NCI-H2196 (cell line): ENCODE data around the gene TMEM181.
"Not testable (repeated sequence)": the region's sequence is repeated elsewhere in the genome, so short reads cannot be mapped to it uniquely, and the experiment has no call there.

Source experiments
- DNase-seq: peaks from one replicate; lab custom pipeline; 2025; ENCODE audit not compliant: unreplicated experiment; lab: John Stamatoyannopoulos, UW

Gene TMEM181

DNA sequence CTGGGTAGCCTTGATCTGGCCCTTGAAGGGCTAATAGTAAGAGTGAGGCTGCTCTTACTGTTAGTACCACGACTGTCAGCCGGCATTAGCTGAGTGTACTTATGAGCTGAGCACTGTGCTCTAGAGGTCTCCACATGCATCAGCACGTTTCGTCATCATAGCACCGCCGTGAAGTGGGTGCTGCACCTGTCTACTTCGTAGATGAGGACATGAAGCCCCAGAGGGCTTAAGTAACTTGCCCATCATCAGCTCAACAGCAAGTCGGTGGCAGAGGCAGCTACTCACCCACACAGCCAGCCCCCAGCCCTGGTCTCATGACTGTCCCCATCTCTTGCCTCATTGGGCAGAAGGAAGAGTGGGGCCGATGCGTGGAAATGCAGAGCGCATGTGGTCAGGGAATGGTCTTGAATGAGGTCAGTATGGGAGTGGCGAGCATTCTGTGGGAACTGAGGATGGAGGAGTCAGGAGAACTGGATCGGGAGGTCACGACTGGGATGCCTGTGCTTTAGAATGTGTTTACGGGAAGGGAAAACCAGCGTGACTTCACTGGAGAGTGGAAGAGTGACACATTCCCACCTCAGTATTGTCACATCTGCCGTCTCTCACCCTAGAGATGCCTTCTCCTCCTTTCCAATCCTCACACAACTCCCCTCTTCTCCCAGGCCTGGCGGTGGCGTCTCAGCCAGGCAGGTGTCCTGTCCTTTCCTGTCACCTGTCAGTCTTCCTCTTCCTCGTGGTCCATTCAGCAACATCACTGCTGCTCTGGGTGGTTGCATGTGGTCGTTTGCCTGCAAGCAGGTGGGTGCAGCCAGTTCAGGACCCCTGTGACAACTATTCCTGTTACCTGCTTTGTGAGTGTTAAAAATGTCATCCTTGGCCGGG lies 95.9 kb downstream of the TMEM181 start:
- peak; percentile 37 for DNase-seq

GRCh38 chr6:158656986-158657385 lies 97.1 kb downstream of the TMEM181 start:
- not testable (repeated sequence) for DNase-seq

DNA sequence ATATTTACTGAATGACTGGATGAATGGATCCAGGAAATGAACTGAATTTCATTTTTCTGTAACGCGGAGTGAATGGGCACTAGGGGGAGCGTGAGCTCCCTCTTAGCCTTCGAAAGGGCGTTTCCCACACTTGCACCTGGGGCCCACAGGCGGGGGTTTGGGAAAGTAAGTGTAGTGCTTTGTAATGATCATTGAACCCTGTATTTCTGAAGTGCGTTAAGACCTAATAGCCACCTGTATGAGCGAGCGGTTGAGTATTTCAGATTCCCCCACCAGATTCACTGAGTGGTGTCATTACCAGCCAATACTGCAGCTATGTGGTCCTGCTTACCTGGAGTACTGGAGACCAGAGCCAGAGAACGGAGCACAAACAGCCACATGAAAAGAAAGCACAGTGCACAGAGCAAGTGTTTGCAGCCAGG lies 100.5 kb downstream of the TMEM181 start:
- peak; percentile 57 for DNase-seq

- DNase-seq = no peak
Observed at GRCh38 chr6:158661156-158661685, 101.3 kb downstream of the TMEM181 start.

- no peak for DNase-seq
Observed at GRCh38 chr6:158662607-158662953, 102.7 kb downstream of the TMEM181 start.

DNA sequence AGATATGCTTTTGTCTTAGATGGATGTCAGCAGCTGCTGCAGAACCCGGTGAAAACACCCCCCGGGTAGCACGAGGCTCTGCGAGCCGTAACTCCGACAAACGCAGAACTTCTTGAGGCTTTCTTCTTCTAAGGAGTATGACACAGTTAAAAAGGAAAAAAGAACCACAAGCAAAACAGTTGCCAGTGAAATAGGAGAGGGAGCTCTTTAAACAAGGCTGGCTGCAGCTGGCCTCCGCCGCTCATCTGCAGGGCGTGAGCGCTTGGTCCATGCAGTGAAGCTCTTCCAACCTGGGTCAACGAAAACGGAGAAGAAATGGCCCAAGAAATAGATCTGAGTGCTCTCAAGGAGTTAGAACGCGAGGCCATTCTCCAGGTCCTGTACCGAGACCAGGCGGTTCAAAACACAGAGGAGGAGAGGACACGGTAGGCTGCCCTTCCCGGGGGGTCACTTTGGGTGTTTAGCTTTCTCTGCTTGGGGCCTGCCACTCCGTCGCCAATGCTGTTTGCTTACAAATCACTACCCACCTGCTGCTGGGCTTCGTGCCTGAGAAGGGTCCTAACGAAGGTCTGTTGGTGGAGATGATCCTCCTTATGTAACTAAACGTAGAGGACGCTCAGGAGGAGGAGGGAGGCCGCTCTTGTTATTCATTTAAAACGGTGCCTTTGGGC lies 103.2 kb downstream of the TMEM181 start:
- no peak for DNase-seq

GRCh38 chr6:158663625-158664165 lies 103.8 kb downstream of the TMEM181 start:
- DNase-seq = no peak

DNA sequence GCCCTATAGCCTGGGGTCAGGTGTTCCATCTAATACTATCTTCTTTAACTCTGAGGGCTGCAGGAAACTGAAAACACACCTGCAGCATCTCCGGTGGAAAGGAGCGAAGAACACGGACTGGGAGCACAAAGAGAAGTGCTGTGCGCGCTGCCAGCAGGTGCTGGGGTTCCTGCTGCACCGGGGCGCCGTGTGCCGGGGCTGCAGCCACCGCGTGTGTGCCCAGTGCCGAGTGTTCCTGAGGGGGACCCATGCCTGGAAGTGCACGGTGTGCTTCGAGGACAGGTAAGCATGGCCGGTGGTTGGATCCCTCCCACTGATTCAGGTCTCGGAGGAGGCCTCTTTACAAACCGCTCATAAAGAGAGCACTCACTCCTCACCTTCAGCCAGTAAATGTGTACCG lies 105.4 kb downstream of the TMEM181 start:
- DNase-seq = no peak

GRCh38 chr6:158666628-158667359 lies 106.9 kb downstream of the TMEM181 start:
- DNase-seq = peak; percentile 70

DNA sequence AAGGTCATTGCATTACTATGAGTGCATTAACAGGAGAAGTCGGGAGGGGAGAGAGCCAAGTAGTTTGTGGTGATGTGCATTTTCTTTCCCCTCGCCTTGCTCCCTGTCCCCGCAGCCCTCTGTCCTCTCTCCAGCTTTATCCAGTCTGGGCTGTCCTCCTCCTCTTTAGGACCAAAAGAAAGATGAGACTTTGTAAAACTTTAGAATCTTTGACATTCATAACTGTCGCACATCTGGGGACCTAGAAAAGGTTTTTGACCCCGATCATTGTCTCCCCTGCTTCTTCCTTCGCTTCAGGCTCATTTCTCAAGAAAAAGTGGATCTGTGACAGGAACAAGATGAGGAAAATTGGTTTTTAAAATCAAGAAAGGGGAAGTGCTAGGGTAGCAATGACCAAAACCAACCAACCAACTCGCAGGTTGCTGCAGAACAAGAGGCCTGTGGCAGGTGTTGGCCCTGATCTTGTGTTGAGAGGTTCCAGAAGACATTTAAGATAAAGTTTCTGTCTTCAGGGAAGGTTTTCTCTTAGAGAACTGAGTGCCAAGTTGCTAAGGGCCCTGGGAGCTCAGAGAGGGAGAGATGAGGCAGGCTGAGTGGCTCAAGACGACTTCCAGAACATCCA lies 107.6 kb downstream of the TMEM181 start:
- DNase-seq = no peak

DNA sequence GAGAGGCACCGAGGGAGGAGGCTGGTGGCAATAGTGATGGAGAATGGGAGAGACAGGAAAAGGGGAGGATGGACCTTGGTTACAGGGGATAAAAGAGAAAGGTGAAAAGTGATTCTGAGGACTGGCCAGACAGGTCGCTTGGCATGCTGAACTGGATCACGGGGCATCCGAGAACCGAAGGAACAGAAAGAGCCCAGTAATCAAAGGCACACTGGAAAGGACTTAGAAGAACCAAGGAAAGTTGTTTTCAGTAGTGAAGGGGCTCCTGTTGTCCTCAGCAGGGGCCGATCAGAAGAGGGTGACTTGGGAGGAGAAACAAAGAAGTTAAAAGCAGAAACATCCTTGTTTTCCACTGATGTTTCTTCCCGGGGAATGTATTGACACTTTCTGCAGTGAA lies 108.8 kb downstream of the TMEM181 start:
- no peak for DNase-seq

DNA sequence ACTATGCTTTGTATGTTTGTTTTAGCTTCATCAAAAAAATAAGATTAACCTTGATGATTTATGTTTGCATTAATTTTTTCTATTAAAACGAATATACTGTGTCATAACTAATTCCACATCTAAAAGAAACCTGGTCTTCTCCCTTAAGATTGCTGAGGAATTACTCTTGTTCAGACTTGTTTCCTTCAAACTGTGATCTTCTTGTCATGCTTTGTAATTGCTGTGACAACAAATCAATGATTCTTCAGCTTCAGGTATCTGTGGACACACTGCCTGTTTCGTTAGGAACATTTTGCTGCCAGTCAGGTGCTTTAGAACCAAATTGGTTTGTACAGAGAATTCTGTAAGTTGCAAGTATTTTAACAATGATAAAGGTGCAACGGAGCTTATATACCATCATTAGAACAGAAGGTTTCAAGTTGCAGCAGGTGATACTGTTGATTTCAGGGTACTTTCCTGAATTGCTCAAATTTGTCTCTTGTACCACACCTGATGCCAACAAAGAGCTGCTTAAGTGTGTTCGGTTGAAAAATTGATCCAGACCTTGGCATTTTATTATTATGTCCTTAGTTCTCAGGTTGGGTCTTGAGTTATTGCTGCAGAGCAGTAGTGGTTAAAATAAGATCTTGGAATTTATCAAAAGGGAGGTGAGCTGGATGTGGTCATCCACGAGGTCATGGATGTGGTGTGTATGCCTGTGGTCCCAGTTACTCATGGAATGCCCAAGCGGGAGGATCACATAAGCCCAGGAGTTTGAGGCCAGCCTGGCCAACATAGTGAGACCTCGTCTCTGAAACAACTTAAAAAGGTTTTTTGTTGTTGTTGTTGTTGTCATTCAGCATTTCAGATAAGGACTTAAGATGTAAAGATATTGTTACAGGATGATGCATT lies 109.5 kb downstream of the TMEM181 start:
- DNase-seq = no peak

- DNase-seq = not testable (repeated sequence)
Observed at GRCh38 chr6:158672119-158672518, 112.2 kb downstream of the TMEM181 start.

- no peak for DNase-seq
Observed at GRCh38 chr6:158672726-158673125, 112.8 kb downstream of the TMEM181 start.

DNA sequence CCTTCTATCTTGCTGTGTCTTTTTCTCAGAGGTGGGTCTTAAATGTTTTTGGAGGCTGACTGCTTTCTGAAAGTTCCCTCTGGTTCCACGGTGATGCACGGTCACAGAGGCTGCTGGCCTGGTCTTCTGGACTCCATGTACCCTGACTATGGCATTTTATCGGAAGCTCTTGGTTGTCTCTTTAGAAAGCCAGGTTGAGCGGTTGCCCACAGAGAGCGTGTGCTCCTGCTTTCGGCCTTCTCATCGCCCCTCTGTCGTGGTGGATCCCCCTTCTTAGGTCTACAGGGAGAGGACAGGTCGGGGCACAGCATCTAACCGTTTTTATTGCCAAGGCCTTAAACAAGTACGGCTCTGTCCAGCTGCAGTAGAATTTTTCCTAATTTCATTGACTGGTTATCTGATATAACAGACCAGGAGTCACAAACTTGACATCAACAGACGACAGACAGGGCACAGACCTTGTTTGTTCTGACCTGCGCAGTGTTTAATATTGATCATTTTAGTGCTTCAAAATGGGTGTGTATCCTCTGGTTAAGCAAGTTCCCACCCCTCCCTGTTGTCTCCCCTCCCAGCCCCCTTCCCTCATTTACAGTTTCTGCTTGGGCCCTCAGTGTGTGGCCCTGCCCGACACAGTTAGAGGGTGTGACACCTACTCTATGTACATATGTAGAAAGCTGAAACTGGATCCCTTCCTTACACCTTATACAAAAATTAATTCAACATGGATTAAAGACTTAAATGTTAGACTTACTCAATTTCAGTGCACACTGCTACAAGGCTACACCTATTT lies 114.6 kb downstream of the TMEM181 start:
- DNase-seq = no peak

DNA sequence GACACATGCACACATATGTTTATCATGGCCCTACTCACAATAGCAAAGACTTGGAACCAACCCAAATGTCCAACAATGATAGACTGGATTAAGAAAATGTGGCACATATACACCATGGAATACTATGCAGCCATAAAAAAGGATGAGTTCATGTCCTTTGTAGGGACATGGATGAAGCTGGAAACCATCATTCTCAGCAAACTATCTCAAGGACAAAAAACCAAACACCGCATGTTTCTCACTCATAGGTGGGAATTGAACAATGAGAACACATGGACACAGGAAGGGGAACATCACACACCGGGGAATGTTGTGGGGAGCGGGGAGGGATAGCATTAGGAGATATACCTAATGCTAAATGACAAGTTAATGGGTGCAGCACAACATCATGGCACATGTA lies 117.2 kb downstream of the TMEM181 start:
- DNase-seq = not testable (repeated sequence)

GRCh38 chr6:158677906-158678578 lies 118.2 kb downstream of the TMEM181 start:
- no peak for DNase-seq

DNA sequence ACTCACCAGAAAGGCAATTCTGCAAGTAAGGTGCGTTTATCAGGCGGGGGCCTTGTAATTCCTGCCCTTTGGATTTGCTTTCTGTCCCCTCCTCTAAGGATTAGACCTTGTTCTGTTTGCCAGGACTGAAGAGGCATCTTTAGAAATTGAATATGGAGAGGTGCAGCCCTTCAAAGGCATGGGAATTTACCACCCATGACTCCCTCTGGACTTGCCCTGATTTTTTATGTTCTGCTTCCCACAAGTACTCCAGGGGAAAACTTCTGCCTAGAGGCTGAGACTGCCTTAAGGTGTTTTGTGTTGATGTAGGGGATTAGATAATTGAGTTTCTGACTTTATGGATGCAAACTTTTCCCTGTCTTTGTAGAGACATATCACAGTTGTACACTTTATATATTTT lies 120.1 kb downstream of the TMEM181 start:
- no peak for DNase-seq
